ENCODE data around the gene TUBA4A.
A peak's percentile ranks its signal among the peaks of the same experiment; 100 is the strongest.

Gene TUBA4A

DNA sequence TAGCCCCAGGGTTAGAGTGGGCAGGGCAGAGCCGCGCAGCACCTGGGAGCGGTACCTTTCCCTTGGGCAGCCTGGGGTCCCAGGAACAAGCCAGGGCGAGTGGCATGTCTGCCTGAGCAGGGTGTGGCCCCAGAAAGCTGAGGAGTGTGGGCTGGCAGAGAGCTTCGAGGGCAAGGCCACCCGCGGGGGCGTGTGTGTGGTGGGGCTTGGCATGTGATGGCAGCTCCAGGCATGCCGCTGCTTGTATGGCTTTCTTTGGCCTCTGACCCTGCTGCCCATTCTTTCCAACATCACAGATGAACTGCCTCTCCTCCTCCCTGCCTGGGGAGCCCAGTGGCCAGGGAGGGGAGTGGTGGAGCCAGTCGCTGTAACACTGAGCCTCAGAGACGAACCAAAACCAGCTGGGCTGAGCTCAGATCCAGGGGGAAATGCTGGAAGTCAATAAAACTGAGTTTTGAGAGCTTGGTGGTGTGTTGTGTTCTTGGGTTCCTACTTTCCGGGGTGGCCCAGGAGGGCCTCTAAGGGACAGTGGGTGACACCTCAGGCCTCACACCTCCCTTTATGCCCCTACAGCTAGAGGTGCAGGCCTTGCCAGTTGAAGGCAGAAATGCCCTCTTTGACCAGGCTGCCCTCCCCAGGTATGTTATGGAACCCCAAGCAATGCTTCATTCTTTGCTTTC lies 32.9 kb upstream of the TUBA4A start:
- no peak for DNase-seq (ENCODE audit: low spot score)

- DNase-seq (ENCODE audit: low spot score): peak; percentile 47
These were observed 32.2 kb upstream of the TUBA4A start for GRCh38 chr2:219285894-219286425.

DNA sequence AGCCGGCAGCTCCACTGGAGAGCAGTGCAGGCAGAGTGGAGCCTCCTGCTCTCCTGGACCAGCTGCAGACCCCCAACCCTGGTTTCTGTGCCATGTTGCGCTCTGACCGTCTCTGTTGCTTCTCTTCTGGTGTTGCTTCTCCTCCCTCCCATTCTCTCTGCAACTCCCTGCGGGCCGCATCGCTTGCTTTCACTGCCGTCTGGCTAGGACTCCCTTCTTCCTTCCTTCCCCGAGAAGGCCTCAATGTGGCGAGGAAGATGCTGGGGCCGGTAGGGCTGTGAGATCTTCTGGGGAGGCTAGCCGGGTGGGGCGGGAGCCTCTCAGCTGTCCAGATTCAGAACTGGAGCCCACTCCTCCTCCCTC lies 31.6 kb upstream of the TUBA4A start:
- no peak for DNase-seq (ENCODE audit: low spot score)

DNA sequence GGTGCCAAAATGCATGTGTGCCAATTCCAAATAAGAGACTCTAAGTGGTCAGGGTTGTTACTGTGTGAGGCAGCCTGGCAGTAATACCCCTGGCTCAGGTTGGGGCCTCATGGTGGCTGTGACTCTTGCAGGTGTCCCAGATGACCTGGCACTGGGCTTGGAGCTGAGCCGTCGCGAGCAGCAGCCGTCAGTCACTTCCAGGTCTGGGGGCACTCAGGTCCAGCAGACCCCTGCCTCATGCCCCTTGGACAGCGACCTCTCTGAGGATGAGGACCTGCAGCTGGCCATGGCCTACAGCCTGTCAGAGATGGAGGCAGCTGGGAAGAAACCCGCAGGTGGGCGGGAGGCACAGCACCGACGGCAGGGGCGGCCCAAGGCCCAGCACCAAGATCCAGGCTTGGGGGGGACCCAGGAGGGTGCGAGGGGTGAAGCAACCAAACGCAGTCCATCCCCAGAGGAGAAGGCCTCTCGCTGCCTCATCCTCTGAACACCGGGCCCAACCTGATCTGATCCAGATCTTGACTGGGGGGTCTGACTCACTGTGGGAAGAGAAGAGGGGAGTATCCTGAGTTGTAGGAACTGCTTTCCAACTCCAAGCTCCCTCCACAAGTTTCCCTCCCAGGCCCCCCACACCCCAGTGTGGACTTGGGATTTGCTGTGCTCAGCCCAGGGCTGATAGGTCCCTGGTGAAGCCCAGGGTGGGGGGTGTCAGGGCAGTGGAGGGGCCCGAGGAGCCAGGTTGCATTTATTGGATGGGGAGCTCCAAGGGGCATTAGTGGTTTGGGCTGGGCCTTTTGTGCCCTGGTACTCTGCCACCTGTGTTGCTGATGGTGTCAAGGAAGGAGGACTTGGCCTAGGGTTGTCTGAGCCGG lies 31.0 kb upstream of the TUBA4A start:
- DNase-seq (ENCODE audit: low spot score): no peak

- no peak for DNase-seq (ENCODE audit: low spot score)
These were observed 29.3 kb upstream of the TUBA4A start for GRCh38 chr2:219282943-219283581.

GRCh38 chr2:219282375-219282774 lies 28.7 kb upstream of the TUBA4A start:
- no peak for DNase-seq (ENCODE audit: low spot score)

DNA sequence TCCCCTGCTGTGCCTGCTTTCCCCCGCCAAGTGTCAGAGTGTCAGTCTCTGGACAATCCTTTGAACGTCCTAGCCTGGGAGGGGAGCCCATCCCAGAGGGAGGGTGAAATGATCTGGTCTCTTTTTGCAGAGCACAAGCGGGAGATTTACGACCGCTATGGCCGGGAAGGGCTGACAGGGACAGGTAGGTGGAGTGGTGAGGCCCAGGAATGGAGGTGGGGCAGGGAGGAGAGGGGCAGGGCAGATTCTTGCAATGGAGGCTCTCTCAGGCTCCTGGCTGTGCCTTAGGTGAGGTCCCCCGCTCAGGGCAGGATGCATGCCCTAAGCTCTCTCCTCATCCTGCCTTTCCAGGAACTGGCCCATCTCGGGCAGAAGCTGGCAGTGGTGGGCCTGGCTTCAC lies 27.9 kb upstream of the TUBA4A start:
- no peak for DNase-seq (ENCODE audit: low spot score)

GRCh38 chr2:219280651-219281050 lies 26.9 kb upstream of the TUBA4A start:
- no peak for DNase-seq (ENCODE audit: low spot score)

DNA sequence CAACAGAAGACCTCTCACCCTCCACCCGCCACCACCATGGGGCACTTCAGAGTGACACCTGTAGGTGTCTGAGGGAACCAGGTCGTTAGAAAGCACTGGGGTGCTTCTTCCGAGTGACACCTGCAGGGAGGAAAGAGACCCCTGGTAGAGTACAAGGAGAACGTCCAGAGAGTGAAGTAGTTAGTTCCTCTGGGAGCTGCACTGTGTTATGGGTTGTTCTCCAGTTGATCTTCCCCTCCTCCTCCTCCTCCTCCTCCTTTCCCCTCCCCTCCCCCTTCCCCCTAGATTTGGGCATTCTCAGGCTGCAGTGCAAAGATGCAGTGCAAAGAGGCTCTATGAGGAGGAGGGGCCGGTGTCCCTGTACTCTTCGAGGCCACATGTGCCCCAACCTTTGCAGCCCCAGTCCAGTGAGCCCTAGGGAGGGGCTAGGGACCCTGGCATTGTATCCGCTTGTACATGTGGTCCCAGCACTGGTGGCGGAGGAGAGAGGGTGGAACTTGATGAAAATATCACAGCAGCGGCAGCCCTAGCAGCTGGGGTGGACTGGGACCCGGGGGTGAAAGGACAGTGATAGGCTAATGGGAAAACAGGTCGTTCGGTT lies 26.3 kb upstream of the TUBA4A start:
- DNase-seq (ENCODE audit: low spot score): no peak

DNA sequence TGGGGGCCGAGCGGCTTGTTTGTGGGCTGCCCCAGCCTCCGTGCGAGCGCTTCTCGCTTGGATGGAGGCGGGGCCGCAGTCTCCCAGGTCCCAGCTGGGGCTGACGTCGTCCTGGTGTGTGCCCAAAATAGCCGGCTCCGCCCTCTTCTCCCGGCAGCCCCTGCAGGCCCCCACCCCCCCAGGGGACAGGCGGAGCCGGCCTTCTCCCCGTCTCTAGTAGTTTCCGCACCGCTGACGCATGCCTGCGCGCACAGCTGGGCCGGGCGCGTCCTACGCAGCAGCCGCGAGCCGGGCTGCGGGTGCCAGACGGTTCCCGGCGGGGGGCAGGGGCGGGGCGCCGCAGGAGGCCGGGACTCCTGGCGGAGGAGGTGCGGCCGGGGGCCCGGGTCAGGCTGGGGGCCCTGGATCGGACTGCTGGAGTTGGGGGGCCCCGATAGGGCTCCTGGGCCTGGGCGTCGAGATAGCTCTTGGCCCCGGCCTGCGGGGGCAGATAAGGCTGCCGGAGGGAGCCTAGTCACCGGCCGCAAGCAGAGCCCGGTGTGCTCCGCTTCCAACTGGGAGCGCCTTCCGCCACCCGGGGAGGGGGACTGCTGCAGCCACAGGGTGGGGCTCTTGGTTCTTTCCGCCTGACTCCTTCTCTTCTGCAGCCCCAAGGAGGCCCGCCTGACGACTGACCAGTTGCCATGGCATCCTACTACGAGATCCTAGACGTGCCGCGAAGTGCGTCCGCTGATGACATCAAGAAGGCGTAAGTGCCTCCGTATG lies 25.6 kb upstream of the TUBA4A start, which contains the start of gene DNAJB2:
DNAJB2 (plus strand) TSS at position 216 of the 765 bp plus-strand sequence; CDS start at position 684, 468 bp downstream.
- DNase-seq (ENCODE audit: low spot score): peak; percentile 99

GRCh38 chr2:219278655-219279150 lies 25.0 kb upstream of the TUBA4A start:
- no peak for DNase-seq (ENCODE audit: low spot score)

GRCh38 chr2:219277703-219278654 lies 24.3 kb upstream of the TUBA4A start:
- peak; percentile 78 for DNase-seq (ENCODE audit: low spot score)

GRCh38 chr2:219274361-219274921 lies 20.7 kb upstream of the TUBA4A start:
- peak; percentile 84 for DNase-seq (ENCODE audit: low spot score)

DNA sequence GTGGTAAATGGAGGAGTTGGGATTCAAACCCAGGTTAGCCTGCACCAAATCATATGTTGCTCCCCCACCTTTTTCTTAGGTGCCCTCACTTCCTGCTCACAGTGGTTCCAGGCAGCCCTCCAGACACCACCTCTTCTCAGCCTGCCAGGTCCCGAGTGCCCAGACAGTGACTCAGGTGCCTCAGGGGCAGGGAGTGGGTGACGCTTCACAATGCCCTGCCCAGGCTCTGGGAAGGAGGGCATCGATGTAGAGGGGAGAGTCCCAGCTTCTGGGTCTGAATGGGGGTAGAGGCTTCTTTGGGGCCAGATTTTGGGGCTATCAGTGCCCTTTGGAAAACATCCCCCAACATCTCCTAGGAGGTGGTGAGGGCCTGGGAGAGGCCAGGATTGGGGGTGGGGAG lies 20.2 kb upstream of the TUBA4A start:
- no peak for DNase-seq (ENCODE audit: low spot score)

GRCh38 chr2:219272995-219273394 lies 19.3 kb upstream of the TUBA4A start:
- no peak for DNase-seq (ENCODE audit: low spot score)

GRCh38 chr2:219272356-219272755 lies 18.6 kb upstream of the TUBA4A start:
- DNase-seq (ENCODE audit: low spot score): no peak

DNA sequence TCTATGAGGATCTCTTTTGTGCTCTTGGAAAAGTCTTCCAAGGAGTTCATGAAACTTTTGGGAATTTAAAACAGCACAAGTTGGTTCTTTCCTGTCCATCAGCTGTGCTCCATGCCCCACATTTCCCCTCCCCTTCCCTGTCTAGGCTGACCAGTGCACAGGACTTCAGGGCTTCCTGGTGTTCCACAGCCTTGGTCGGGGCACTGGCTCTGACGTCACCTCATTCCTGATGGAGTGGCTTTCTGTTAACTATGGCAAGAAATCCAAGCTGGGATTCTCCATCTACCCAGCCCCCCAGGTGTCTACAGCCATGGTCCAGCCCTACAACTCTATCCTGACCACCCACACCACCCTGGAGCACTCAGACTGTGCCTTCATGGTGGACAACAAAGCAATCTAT lies 17.3 kb upstream of the TUBA4A start:
- no peak for DNase-seq (ENCODE audit: low spot score)

- DNase-seq (ENCODE audit: low spot score): no peak
These were observed 16.3 kb upstream of the TUBA4A start for GRCh38 chr2:219270055-219270372.

- DNase-seq (ENCODE audit: low spot score): no peak
These were observed 15.8 kb upstream of the TUBA4A start for GRCh38 chr2:219269362-219270054.
